Panc1 (cell line): ENCODE results near the gene AMDHD1. TPM values are rescaled to one million over a fixed set of nuclear protein-coding genes. Genes with fewer than 3 reads are reported as not detected.

Experiments used
- ATAC-seq: fragments of 200-7000 bp; cut with Tn5 transposase; 2 replicates; pipeline ENCODE4 v1.9.1; 2020; ENCODE audit warnings: mild to moderate bottlenecking, moderate library complexity
- BruUV-seq: library from RNA; stranded (reverse); fragments of 400-500 nt; replicated peaks from 2 replicates; lab custom pipeline; 2021; lab: Mats Ljungman, UMichigan
- CTCF ChIA-PET: fragments of 300-600 bp; sonication (Branson Sonifier 250); formaldehyde crosslinking; loops from one replicate; lab custom pipeline; 2022; ENCODE audit warnings: antibody characterized with exemption; lab: Charles Lee
- POLR2A ChIA-PET: fragments of 300-600 bp; sonication (Branson Sonifier 250); formaldehyde crosslinking; loops from one replicate; lab custom pipeline; 2022; ENCODE audit warnings: antibody characterized with exemption; lab: Charles Lee
- DNase-seq: peaks from one replicate; pipeline ENCODE4 v3.0.0-alpha.2; 2010; ENCODE audit warnings: low read depth, low spot score
- H3K27ac ChIP-seq: 2 replicates; pipeline ENCODE4 v1.5.1; 2011; ENCODE audit warnings: mild to moderate bottlenecking, low read length, inconsistent platforms
- H3K27me3 ChIP-seq: fragments of 200-500 bp; sonication (Bioruptor generic); 2 replicates; pipeline ENCODE4 v1.6.0; 2014; ENCODE audit warnings: low read length, inconsistent platforms; ENCODE audit not compliant: control insufficient read depth, insufficient read depth
- H3K36me3 ChIP-seq: fragments of 200-500 bp; sonication (Bioruptor generic); 2 replicates; pipeline ENCODE4 v1.5.1; 2014; ENCODE audit warnings: inconsistent platforms, mild to moderate bottlenecking, low read length, moderate library complexity; ENCODE audit not compliant: control insufficient read depth, insufficient read depth
- H3K4me1 ChIP-seq: 2 replicates; pipeline ENCODE4 v1.5.1; 2011; ENCODE audit warnings: inconsistent platforms, mild to moderate bottlenecking, low read length, moderate library complexity; ENCODE audit not compliant: control insufficient read depth, insufficient read depth
- H3K4me3 ChIP-seq, 2 experiments: 2 replicates each; pipeline ENCODE4 v1.5.1; 2011 to 2012; ENCODE audit warnings: low read depth in 2 of 2, low read length in 2 of 2, mild to moderate bottlenecking in 2 of 2, inconsistent platforms in 1 of 2, moderate library complexity in 1 of 2
- H3K9me3 ChIP-seq: fragments of 200-500 bp; sonication (Bioruptor generic); 2 replicates; pipeline ENCODE4 v1.5.1; 2014; ENCODE audit warnings: low read depth, mild to moderate bottlenecking, inconsistent platforms, low read length, moderate library complexity; ENCODE audit not compliant: control insufficient read depth, insufficient read depth
- CTCF ChIP-seq: fragments of 450-650 bp; IDR thresholded peaks from 2 replicates; pipeline ENCODE4 v1.5.1; 2017; ENCODE audit warnings: mild to moderate bottlenecking
- POLR2AphosphoS5 ChIP-seq: IDR thresholded peaks from 2 replicates; pipeline ENCODE4 v1.6.1; 2012; ENCODE audit warnings: mild to moderate bottlenecking, low read depth, low read length, moderate library complexity
- REST ChIP-seq, 2 experiments: IDR thresholded peaks; 2 replicates each; pipeline ENCODE4 v1.6.1; 2011 to 2012; ENCODE audit warnings: low read depth in 2 of 2, control low read depth in 1 of 2, low read length in 1 of 2, mild to moderate bottlenecking in 1 of 2, moderate library complexity in 1 of 2; ENCODE audit not compliant: insufficient read depth in 1 of 2
- SIN3A ChIP-seq: IDR thresholded peaks from 2 replicates; pipeline ENCODE4 v1.6.1; 2012; ENCODE audit warnings: low read depth, mild to moderate bottlenecking, low read length, moderate library complexity, borderline replicate concordance; ENCODE audit not compliant: insufficient read depth
- TCF7L2 ChIP-seq: IDR thresholded peaks from 2 replicates; pipeline ENCODE4 v1.6.1; 2011; ENCODE audit warnings: mild to moderate bottlenecking, low read depth, low read length, inconsistent platforms
- in situ Hi-C: cut with HindIII; loops from 2 replicates; pipeline ENCODE4 v1.10.0; 2016; ENCODE audit warnings: low sequenced_read_pairs, low pct_unique_long_range_greater_than_20kb
- intact Hi-C: fragments of 100-400 bp; cut with micrococcal nuclease; formaldehyde crosslinking; loops from one replicate; pipeline ENCODE4 v1.10.0; 2022; ENCODE audit not compliant: unreplicated experiment
- total RNA-seq: library from RNA; stranded (reverse); gene quantifications from one replicate; pipeline ENCODE4 v1.2.1, GENCODE V29; 2021; ENCODE audit not compliant: unreplicated experiment

The AMDHD1 gene
- total RNA-seq, 1 experiment from 2014 or later, result 0.54 TPM

- H3K36me3 ChIP-seq, result no peaks in the 10 kb centered on the region
- no peaks in the 10 kb centered on the region for H3K4me1 ChIP-seq
- in situ Hi-C loops, result no loop called here
- CTCF ChIA-PET, result no interaction called here
- no peak overlapping the region for H3K27ac ChIP-seq
- no peak for DNase-seq
- ATAC-seq, result no peak
- no peak overlapping the region for H3K4me3 ChIP-seq
- intact Hi-C loops, result no loop called here
- BruUV-seq, result no TSS peak
- no peaks in the 10 kb centered on the region for H3K9me3 ChIP-seq
- H3K27me3 ChIP-seq, result peaks cover 4% of the 10 kb centered on the region; the same call in 1 of the 2 replicates
- POLR2A ChIA-PET, result no interaction called here
- TF ChIP-seq TCF7L2 (no peak), REST (IDR thresholded peaks at IDR 0.05; ENCODE audit: insufficient read depth in 1 of 2, low read depth in 2 of 2, low read length in 1 of 2) (no peak), CTCF (no peak), POLR2AphosphoS5 (no peak), SIN3A (no peak)
These were observed 37.3 kb downstream of the AMDHD1 start for GRCh38 chr12:95980437-95980836.

- POLR2A ChIA-PET, result no interaction called here
- no peak for ATAC-seq
- Histone ChIP-seq H3K27ac (no peak overlapping the region), H3K27me3 (peaks cover 8% of the 10 kb centered on the region; the same call in 1 of the 2 replicates), H3K4me3 (no peak overlapping the region), H3K4me1 (no peaks in the 10 kb centered on the region), H3K9me3 (no peaks in the 10 kb centered on the region), H3K36me3 (no peaks in the 10 kb centered on the region)
- CTCF ChIA-PET, result no interaction called here
- no peak for TF ChIP-seq CTCF
- TF ChIP-seq SIN3A, result no peak
- no peak for TF ChIP-seq TCF7L2
- TF ChIP-seq POLR2AphosphoS5, result no peak
- TF ChIP-seq REST (IDR thresholded peaks at IDR 0.05; ENCODE audit: insufficient read depth in 1 of 2, low read depth in 2 of 2, low read length in 1 of 2), result no peak
- no TSS peak for BruUV-seq
- DNase-seq, result no peak
- in situ Hi-C loops (no loop called here), intact Hi-C loops (no loop called here)
These were observed 39.5 kb downstream of the AMDHD1 start for GRCh38 chr12:95982602-95983001.
